ENCODE measurements around the gene OXNAD1. TPM values are rescaled to one million over a fixed set of nuclear protein-coding genes. Genes with fewer than 3 reads are reported as not detected.

The OXNAD1 gene, protein sequence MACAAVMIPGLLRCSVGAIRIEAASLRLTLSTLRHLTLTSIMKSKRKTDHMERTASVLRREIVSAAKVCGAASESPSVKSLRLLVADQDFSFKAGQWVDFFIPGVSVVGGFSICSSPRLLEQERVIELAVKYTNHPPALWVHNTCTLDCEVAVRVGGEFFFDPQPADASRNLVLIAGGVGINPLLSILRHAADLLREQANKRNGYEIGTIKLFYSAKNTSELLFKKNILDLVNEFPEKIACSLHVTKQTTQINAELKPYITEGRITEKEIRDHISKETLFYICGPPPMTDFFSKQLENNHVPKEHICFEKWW
- 10.0 and 13.8 TPM in 2 replicates for total RNA-seq

GRCh38 chr3:16264708-16265454 lies at the start of gene OXNAD1, which contains the start of gene DPH3:
TSS of gene OXNAD1 (plus strand) at chr3:16265212. CDS start at chr3:16270953, 5,741 bp downstream.
TSS of gene DPH3 (minus strand) at chr3:16264943. CDS start at chr3:16264876, 67 bp downstream.
- DNase-seq (ENCODE audit: low read depth in 2 of 2): peak; percentile 99 to 100

DNA sequence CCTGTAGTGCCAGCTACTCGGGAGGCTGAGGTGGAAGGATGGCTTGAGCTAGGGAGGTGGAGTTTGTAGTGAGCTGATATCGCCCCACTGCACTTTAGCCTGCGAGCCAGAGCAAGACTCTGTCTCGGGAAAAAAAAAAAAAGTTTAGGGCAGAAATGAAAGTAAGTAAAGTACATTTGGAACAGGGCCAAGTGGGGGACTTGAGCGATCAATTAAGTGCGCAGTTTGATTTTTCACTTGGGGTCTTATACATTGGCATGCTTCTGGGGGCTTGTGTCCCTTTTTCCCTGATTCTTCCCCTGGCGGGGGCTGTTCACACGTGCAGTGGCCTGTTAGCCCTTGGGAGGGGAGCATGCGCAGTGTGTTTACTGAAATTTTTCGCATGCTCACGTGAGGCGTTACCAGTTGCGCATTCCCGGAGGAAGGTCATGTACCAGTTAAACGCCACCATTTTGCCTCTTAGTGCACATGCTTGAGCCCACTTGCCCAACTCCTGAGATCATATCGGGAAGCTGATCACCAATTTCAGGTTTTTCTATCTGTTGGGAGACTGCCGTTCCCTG lies 48.6 kb upstream of the OXNAD1 start:
- DNase-seq (ENCODE audit: low read depth in 2 of 2): no peak

DNA sequence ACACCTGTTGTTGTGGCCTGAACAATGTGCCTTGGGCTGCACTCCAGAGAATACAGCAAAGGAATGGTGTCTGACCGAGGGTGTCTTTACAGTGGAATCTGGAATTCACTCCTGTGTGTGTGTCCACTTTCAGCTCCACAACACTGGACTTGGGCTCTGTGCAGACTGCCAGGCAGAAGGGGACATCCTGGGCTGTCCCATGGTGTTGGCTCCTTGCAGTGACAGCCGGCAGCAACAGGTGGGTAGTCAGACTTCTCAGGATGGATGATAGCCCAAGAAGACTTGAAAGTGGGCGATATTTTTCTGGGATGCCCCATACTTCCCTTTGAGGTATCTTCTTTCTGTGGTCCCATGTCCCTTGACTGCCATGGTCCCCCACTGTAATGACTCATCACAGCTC lies 45.2 kb upstream of the OXNAD1 start:
- no peak for DNase-seq (ENCODE audit: low read depth in 2 of 2)

DNA sequence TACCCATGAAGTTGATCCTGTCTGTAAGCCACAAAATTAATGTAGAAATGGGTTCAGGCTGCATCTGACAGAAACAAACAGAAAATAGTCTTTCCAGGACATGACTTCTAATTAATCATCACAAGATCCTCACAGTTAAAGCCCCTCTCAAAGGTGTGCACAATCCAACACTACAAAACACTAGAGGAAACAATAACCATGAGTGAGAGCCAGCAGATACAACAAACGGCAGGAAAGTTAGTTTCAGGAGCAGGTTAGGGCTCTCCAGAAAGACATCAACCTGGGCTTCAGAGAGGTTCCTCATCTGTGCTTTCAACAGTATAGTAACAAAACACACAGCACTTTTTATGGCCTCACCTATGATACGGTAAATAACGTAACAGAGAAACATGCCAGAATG lies 43.0 kb upstream of the OXNAD1 start:
- no peak for DNase-seq (ENCODE audit: low read depth in 2 of 2)

- no peak for DNase-seq (ENCODE audit: low read depth in 2 of 2)
These were observed 42.5 kb upstream of the OXNAD1 start for GRCh38 chr3:16222547-16222946.

GRCh38 chr3:16224325-16224724 lies 40.7 kb upstream of the OXNAD1 start:
- DNase-seq (ENCODE audit: low read depth in 2 of 2): no peak

GRCh38 chr3:16227566-16227965 lies 37.4 kb upstream of the OXNAD1 start:
- DNase-seq (ENCODE audit: low read depth in 2 of 2): no peak

GRCh38 chr3:16229681-16230080 lies 35.3 kb upstream of the OXNAD1 start:
- no peak for DNase-seq (ENCODE audit: low read depth in 2 of 2)

DNA sequence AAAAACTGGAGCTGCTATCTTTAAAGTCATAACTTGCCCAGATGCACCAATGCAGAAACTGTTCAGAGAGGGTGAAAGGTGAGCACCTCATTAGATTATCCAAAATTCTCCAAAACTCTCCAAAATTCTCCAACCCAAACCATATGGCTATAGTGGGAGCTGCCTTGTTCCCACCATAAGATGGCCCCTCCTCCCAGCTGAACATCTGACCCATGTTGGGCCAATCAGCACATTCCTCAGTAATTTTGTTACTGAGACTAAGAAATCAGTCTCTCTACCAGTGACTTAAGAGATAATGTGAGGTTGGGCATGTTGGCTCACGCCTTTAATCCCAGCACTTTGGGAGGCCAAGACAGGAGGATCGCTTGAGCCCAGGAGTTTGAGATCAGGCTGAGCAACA lies 33.0 kb upstream of the OXNAD1 start:
- DNase-seq (ENCODE audit: low read depth in 2 of 2): no peak

GRCh38 chr3:16233806-16234205 lies 31.2 kb upstream of the OXNAD1 start:
- DNase-seq (ENCODE audit: low read depth in 2 of 2): no peak

- DNase-seq (ENCODE audit: low read depth in 2 of 2): no peak
These were observed 30.7 kb upstream of the OXNAD1 start for GRCh38 chr3:16234281-16234680.

DNA sequence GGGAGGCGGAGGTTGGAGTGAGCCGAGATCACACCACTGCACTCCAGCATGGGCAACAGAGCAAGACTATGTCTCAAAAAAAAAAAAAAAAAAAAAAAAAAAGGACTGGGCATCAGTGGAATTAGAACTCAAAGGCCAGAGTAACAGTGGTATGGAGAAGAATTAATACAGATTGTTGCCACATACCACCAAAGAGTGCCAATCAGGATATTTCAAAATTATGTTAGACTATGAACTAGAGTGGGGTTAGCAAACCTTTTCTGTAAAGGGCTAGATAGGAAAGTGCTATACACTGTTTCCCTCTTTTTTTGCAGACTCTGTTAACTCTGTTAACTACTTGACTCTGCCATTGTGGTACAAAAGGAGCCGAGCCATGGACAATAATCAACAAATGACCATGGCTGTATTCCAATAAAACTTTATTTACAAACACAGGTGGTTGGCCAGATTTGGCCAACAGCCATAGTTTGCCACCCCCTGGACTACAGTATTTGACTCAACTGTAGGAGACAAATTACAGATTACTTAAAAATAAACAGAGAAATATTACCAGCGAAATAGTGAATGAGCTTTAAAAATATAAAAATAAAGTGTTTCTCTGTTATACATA lies 28.9 kb upstream of the OXNAD1 start:
- no peak for DNase-seq (ENCODE audit: low read depth in 2 of 2)

- DNase-seq (ENCODE audit: low read depth in 2 of 2): no peak
These were observed 28.1 kb upstream of the OXNAD1 start for GRCh38 chr3:16236856-16237393.

- no peak for DNase-seq (ENCODE audit: low read depth in 2 of 2)
These were observed 25.8 kb upstream of the OXNAD1 start for GRCh38 chr3:16239086-16239770.

- DNase-seq (ENCODE audit: low read depth in 2 of 2): no peak
These were observed 25.2 kb upstream of the OXNAD1 start for GRCh38 chr3:16239780-16240179.

DNA sequence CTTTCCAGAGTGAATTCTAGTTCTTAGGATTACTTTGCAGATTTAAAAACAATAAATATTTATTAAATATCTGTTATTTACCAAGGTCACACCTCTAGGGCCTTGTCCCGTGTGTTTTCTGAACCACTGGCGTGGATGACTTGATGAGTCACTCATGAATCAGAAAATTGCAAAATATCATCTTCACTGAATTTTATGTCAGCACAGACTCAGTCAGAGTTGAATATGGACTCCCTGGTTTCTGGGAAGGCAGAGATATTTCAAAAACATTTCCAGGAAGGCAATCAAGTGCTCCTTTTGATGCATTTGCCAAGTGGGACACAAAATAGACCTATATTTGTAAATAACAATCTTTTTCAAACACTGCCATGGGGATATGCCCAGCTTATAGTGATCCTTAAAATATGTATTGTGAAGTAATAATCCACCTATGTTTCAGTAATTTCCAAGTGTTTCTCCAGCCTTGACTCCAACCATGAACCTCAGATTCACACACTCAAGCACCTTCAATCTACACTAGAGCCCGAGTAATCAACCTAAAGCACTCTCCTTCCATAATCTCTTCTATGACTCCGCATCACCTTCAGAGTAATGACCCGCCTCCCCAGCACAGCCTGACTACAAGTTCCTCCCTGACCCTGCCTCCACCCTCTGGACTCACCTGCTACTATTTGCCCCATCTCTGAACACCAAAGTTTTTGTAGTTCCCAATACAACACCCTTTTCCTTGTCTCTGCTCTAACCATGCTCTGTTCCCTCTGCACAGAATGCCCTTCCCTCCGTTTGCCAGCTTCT lies 24.6 kb upstream of the OXNAD1 start:
- no peak for DNase-seq (ENCODE audit: low read depth in 2 of 2)

DNA sequence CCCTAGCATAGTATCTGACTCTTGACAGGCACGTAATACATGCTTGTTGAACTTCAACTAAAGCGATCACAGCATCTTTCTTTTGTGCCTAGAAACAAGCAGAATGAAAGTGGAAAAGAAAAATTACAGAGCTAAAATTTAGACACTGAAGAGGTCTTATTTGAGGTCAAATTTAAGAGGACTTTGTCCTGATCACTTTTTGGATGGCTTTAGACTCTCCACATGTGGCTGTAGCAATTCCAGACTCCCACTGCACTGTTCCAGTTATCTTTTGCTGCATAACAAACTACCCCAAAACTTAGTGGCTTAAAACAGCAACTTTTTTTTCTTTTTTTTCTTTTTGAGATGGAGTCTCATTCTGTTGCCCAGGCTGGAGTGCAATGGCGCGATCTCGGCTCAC lies 23.8 kb upstream of the OXNAD1 start:
- DNase-seq (ENCODE audit: low read depth in 2 of 2): no peak

DNA sequence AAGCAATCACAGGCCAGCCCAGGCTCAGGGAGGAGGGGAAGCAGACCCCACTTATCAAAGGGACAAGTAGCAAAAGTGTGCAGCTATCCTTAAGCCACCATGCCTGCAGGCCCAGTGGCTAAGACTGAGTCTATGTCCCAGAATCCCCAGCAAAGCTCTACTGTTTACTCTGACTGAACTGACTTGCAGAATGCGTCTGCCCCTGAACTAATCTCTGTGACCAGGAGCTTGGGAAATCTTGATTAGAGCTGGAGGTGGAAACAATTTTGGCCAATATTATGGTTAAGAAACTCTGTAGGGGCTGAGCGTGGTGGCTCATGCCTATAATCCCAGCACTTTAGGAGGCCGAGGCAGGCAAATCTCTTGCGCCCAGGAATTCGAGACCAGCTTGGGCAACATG lies 22.8 kb upstream of the OXNAD1 start:
- DNase-seq (ENCODE audit: low read depth in 2 of 2): no peak

GRCh38 chr3:16243706-16244490 lies 21.1 kb upstream of the OXNAD1 start:
- peak in 1 of 2 donors; percentile 59 for DNase-seq (ENCODE audit: low read depth in 2 of 2)

- DNase-seq (ENCODE audit: low read depth in 2 of 2): no peak
These were observed 19.4 kb upstream of the OXNAD1 start for GRCh38 chr3:16245609-16246008.
